Measurements from ENCODE around the gene DROSHA. TPM values are rescaled to one million over a fixed set of nuclear protein-coding genes. Genes with fewer than 3 reads are reported as not detected.
"Not testable (repeated sequence)": the region's sequence is repeated elsewhere in the genome, so short reads cannot be mapped to it uniquely, and the experiment has no call there.

Gene DROSHA
- total RNA-seq, 2 donors from 2014 or later, result 16.1 to 85.0 TPM

- TF ChIP-seq POLR2A (IDR thresholded peaks at IDR 0.05) (no peak), CTCF (IDR thresholded peaks at IDR 0.05) (no peak)
- Histone ChIP-seq H3K4me1 (no peaks in the 10 kb centered on the region), H3K27ac (no peak overlapping the region), H3K36me3 (replicated peaks in 1 of 2; ENCODE audit: insufficient read depth in 1 of 2, low read depth in 2 of 2) (no peaks in the 10 kb centered on the region), H3K9me3 (no peaks in the 10 kb centered on the region), H3K4me3 (no peak overlapping the region), H3K27me3 (no peaks in the 10 kb centered on the region)
- intact Hi-C loops (cut with DNase I), result no loop called here
- DNase-seq, result no peak
- WGBS, 2 donors, result 75 to 76% methylated on average over 10 of the region's 10 CpGs
- ATAC-seq, result no peak
Observed at GRCh38 chr5:31573494-31574142, 41.7 kb upstream of the DROSHA start.

- no peak for DNase-seq
- H3K27me3 ChIP-seq, result no peaks in the 10 kb centered on the region
- peaks cover 0 to 9% (median 0%) of the 10 kb centered on the region in 3 donors for H3K9me3 ChIP-seq
- ATAC-seq, result no peak
- no peaks in the 10 kb centered on the region for H3K36me3 ChIP-seq (replicated peaks in 1 of 2; ENCODE audit: insufficient read depth in 1 of 2, low read depth in 2 of 2)
- no peaks in the 10 kb centered on the region for H3K4me1 ChIP-seq
- no peak for TF ChIP-seq CTCF (IDR thresholded peaks at IDR 0.05)
- no peak for TF ChIP-seq POLR2A (IDR thresholded peaks at IDR 0.05)
- no peak overlapping the region for H3K4me3 ChIP-seq
- intact Hi-C loops (cut with DNase I), result no loop called here
- no peak overlapping the region for H3K27ac ChIP-seq
Observed at GRCh38 chr5:31569068-31569467, 37.2 kb upstream of the DROSHA start.

- no peaks in the 10 kb centered on the region for H3K27me3 ChIP-seq
- no peaks in the 10 kb centered on the region for H3K36me3 ChIP-seq (replicated peaks in 1 of 2; ENCODE audit: insufficient read depth in 1 of 2, low read depth in 2 of 2)
- TF ChIP-seq POLR2A (IDR thresholded peaks at IDR 0.05) (no peak), CTCF (IDR thresholded peaks at IDR 0.05) (no peak)
- H3K27ac ChIP-seq, result no peak overlapping the region
- DNase-seq (no peak), ATAC-seq (no peak)
- WGBS, 2 donors, result 96% methylated on average over 1 of the region's 1 CpG
- H3K9me3 ChIP-seq, result peaks cover 0 to 9% (median 0%) of the 10 kb centered on the region in 3 donors
- intact Hi-C loops (cut with DNase I), result no loop called here
- no peaks in the 10 kb centered on the region for H3K4me1 ChIP-seq
- no peak overlapping the region for H3K4me3 ChIP-seq
Observed at GRCh38 chr5:31568302-31568835, 36.5 kb upstream of the DROSHA start.

GRCh38 chr5:31566362-31566761, 34.5 kb upstream of the DROSHA start:
- 64 to 96% methylated on average over 3 of the region's 3 CpGs for WGBS, 2 donors
- intact Hi-C loops (cut with DNase I); H3K27me3 ChIP-seq; H3K4me1 ChIP-seq; H3K9me3 ChIP-seq; ATAC-seq; H3K27ac ChIP-seq; DNase-seq; H3K4me3 ChIP-seq; H3K36me3 ChIP-seq (replicated peaks in 1 of 2; ENCODE audit: insufficient read depth in 1 of 2, low read depth in 2 of 2): not testable (repeated sequence)

- no peak overlapping the region for H3K27ac ChIP-seq
- no peak overlapping the region for H3K4me3 ChIP-seq
- 59 to 62% methylated on average over 4 of the region's 4 CpGs for WGBS, 2 donors
- DNase-seq, result no peak
- no peaks in the 10 kb centered on the region for H3K4me1 ChIP-seq
- peaks cover 0 to 9% (median 0%) of the 10 kb centered on the region in 3 donors for H3K9me3 ChIP-seq
- no peaks in the 10 kb centered on the region for H3K36me3 ChIP-seq (replicated peaks in 1 of 2; ENCODE audit: insufficient read depth in 1 of 2, low read depth in 2 of 2)
- no peak for ATAC-seq
- H3K27me3 ChIP-seq, result no peaks in the 10 kb centered on the region
- TF ChIP-seq POLR2A (IDR thresholded peaks at IDR 0.05) (no peak), CTCF (IDR thresholded peaks at IDR 0.05) (no peak)
- intact Hi-C loops (cut with DNase I), result no loop called here
Observed at GRCh38 chr5:31563216-31563615, 31.3 kb upstream of the DROSHA start.

Measured in body of pancreas (tissue), 4 donors.